ENCODE data around the gene IER2. TPM values are rescaled to one million over a fixed set of nuclear protein-coding genes. Genes with fewer than 3 reads are reported as not detected.
A peak's percentile ranks its signal among the peaks of the same experiment; 100 is the strongest.

Gene IER2
- total and polyA plus RNA-seq, 9 of the 15 experiments (the other 6 are each of a cell fraction or from before 2014, with no cell fraction given) = 4.5 to 205 (median 23.7) TPM

DNA sequence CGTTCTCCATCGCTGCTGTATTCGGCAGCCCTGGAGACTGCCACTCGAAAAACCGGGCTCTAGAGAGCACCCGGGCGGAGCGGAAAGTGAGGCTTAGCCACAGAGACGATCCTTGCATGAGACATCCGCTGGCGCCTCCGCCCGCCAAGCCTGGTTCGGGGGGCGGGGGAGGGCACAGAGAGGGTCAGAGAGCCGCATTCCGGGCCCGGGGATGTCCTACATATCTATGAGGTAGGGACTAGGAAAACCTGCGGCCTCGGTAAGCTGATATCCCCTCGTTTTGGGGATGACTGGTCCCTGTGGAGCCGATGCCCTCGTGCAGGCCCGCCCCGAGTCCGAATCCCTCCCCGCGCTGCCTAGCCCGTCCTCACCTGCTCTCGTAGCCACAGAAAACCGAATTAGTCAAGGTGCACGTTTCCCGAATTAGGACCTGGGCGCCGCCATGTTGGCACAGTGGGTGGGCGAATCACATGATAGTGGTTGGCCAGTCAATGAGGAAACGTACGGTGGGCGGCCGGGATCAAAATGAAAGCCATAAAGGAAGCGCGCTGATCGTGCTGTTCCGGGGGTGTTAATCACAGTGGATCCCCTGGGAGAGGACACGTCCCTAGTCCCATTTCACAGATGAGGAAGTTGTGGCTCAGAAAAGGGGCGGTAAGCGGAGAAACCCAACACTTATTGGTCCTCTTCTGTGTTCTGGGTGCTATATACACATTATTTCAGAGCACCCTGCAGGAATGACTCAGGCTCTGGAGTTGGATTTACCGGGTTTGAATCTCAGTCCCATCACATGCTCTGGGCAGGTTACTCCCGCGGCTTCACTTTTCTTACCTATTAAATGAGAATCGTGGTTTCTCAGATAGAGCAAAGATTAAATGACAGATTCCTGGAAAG lies 33.7 kb upstream of the IER2 start, which contains the start of gene TRMT1 (continued):
- TF ChIP-seq HSF4 (CRISPR knock-in tag; IDR thresholded peaks at IDR 0.05; ENCODE audit: borderline replicate concordance) (no peak), ZSCAN29 (IDR thresholded peaks at IDR 0.05) (peak; percentile 39; the same call in 1 of the 2 replicates), SRSF7 (optimal IDR thresholded peaks at IDR 0.05; ENCODE audit: low read depth, low read length) (no peak), TGIF2 (CRISPR knock-in tag; IDR thresholded peaks at IDR 0.05) (no peak; the same call in 1 of the 2 replicates), OTX1 (CRISPR knock-in tag; IDR thresholded peaks at IDR 0.05) (no peak), CBX8 (IDR thresholded peaks at IDR 0.05; ENCODE audit: borderline replicate concordance, extremely low read depth, low read depth, low read length, poor library complexity, severe bottlenecking) (no peak), SMAD4 (CRISPR knock-in tag; conservative IDR thresholded peaks at IDR 0.05) (0 out of 2 replicates have a peak, but pooled peaks have one; percentile 26), ZNF133 (CRISPR knock-in tag; IDR thresholded peaks at IDR 0.05) (no peak), CEBPB (tag; IDR thresholded peaks at IDR 0.05) (peak; percentile 38; the same call in 1 of the 2 replicates), CBFA2T3 (IDR thresholded peaks at IDR 0.05) (no peak), SP1 (CRISPR knock-in tag; IDR thresholded peaks at IDR 0.05) (peak; percentile 90), THAP12 (CRISPR knock-in tag; IDR thresholded peaks at IDR 0.05) (no peak), POU5F1 (IDR thresholded peaks at IDR 0.05; ENCODE audit: borderline replicate concordance, low read depth, low read length, partially characterized antibody) (peak; percentile 94), ZNF354B (CRISPR knock-in tag; IDR thresholded peaks at IDR 0.05) (no peak), RFX1 (IDR thresholded peaks at IDR 0.05) (no peak), KDM2B (CRISPR knock-in tag; IDR thresholded peaks at IDR 0.05) (no peak), STAT5B (CRISPR knock-in tag; IDR thresholded peaks at IDR 0.05) (no peak), CSDE1 (IDR thresholded peaks at IDR 0.05) (no peak)
- TF ChIP-seq, protein P1, sequence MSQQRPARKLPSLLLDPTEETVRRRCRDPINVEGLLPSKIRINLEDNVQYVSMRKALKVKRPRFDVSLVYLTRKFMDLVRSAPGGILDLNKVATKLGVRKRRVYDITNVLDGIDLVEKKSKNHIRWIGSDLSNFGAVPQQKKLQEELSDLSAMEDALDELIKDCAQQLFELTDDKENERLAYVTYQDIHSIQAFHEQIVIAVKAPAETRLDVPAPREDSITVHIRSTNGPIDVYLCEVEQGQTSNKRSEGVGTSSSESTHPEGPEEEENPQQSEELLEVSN (IDR thresholded peaks at IDR 0.05; ENCODE audit: borderline replicate concordance in 1 of 2, extremely low read depth in 1 of 2, insufficient read depth in 1 of 2, insufficient read length in 1 of 2, low read depth in 1 of 2, low read length in 1 of 2, poor library complexity in 1 of 2, severe bottlenecking in 1 of 2) = no peak
- TF ChIP-seq, protein P2, sequence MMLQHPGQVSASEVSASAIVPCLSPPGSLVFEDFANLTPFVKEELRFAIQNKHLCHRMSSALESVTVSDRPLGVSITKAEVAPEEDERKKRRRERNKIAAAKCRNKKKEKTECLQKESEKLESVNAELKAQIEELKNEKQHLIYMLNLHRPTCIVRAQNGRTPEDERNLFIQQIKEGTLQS (IDR thresholded peaks at IDR 0.05) = peak; percentile 59; the same call in 1 of the 2 replicates
- TF ChIP-seq, protein P2 (CRISPR knock-in tag; conservative IDR thresholded peaks at IDR 0.05) = no peak
- TF ChIP-seq, protein P3, sequence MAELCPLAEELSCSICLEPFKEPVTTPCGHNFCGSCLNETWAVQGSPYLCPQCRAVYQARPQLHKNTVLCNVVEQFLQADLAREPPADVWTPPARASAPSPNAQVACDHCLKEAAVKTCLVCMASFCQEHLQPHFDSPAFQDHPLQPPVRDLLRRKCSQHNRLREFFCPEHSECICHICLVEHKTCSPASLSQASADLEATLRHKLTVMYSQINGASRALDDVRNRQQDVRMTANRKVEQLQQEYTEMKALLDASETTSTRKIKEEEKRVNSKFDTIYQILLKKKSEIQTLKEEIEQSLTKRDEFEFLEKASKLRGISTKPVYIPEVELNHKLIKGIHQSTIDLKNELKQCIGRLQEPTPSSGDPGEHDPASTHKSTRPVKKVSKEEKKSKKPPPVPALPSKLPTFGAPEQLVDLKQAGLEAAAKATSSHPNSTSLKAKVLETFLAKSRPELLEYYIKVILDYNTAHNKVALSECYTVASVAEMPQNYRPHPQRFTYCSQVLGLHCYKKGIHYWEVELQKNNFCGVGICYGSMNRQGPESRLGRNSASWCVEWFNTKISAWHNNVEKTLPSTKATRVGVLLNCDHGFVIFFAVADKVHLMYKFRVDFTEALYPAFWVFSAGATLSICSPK (IDR thresholded peaks at IDR 0.05; ENCODE audit: borderline replicate concordance) = no peak; the same call in 1 of the 2 replicates
